GDM1 (cell line): ENCODE measurements around the gene LAG3.
A peak's percentile ranks its signal among the peaks of the same experiment; 100 is the strongest.

Source experiments
- DNase-seq: peaks from one replicate; lab custom pipeline; 2025; lab: John Stamatoyannopoulos, UW

Gene LAG3

GRCh38 chr12:6753772-6754356 lies 18.5 kb upstream of the LAG3 start:
- no peak for DNase-seq

- no peak for DNase-seq
These were observed 17.9 kb upstream of the LAG3 start for GRCh38 chr12:6754411-6754810.

GRCh38 chr12:6757028-6757690 lies 15.2 kb upstream of the LAG3 start:
- no peak for DNase-seq

GRCh38 chr12:6758506-6759095 lies 13.7 kb upstream of the LAG3 start:
- DNase-seq, result no peak

GRCh38 chr12:6759741-6760140 lies 12.6 kb upstream of the LAG3 start:
- DNase-seq, result no peak

GRCh38 chr12:6763380-6763779 lies 8.9 kb upstream of the LAG3 start:
- no peak for DNase-seq

- peak; percentile 88 for DNase-seq
These were observed 8.1 kb upstream of the LAG3 start for GRCh38 chr12:6764011-6764828.

GRCh38 chr12:6765048-6765633 lies 7.2 kb upstream of the LAG3 start:
- no peak for DNase-seq

GRCh38 chr12:6765634-6766581 lies 6.4 kb upstream of the LAG3 start, which contains the start of gene PTMS:
Gene PTMS, plus strand, starts transcription at chr12:6766363. Its CDS starts 343 bp downstream, at chr12:6766706.
- peak; percentile 69 for DNase-seq

GRCh38 chr12:6766651-6767349 lies 5.5 kb upstream of the LAG3 start:
- DNase-seq, result peak; percentile 57

- DNase-seq, result no peak
These were observed 4.7 kb upstream of the LAG3 start for GRCh38 chr12:6767353-6768319.

GRCh38 chr12:6768437-6768914 lies 3.8 kb upstream of the LAG3 start:
- DNase-seq, result no peak

GRCh38 chr12:6768990-6769389 lies 3.3 kb upstream of the LAG3 start:
- no peak for DNase-seq

GRCh38 chr12:6769666-6770065 lies 2.7 kb upstream of the LAG3 start:
- no peak for DNase-seq

GRCh38 chr12:6770094-6770493 lies 2.2 kb upstream of the LAG3 start:
- no peak for DNase-seq

GRCh38 chr12:6770600-6770999 lies 1.7 kb upstream of the LAG3 start:
- no peak for DNase-seq

GRCh38 chr12:6771091-6771495 lies 1.2 kb upstream of the LAG3 start:
- DNase-seq, result peak; percentile 51

GRCh38 chr12:6771509-6772330 lies 600 bp upstream of the LAG3 start:
- DNase-seq, result no peak
